SH-SY5Y (cell line): ENCODE measurements around the gene SNAPC3.

ENCODE experiments used
- GATA2 ChIP-seq: IDR thresholded peaks from 2 replicates; pipeline ENCODE4 v1.6.1; 2011; ENCODE audit warnings: mild to moderate bottlenecking, low read depth, low read length
- GATA3 ChIP-seq: IDR thresholded peaks from 2 replicates; pipeline ENCODE4 v1.6.1; 2011; ENCODE audit warnings: low read depth, mild to moderate bottlenecking, low read length, moderate library complexity

DNA sequence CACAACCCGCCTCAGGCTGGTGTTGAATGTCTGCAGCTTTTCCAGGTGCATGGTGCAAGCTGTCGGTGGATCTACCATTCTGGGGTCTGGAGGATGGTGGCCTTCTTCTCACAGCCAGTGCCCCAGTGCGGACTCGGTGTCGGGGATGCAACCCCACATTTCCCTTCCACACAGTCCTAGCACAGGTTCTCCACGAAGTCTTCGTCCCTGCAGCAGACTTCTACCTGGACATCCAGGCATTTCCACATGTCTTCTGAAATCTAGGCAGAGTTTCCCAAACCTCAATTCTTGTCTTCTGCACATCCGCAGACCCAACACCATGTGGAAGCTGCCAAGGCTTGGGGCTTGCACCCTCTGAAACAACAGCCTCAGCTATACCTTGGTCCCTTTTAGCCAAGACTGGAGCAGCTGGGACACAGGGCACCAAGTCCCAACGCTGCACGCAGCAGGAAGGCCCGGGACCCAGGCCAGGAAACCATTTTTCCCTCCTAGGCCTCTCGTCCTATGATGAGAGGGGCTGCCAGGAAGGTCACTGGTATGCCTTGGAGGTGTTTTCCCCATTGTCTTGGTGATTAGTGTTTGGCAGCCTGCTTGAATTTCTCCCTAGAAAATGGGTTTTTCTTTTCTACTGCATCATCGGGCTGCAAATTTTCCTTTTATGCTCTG lies 69.9 kb downstream of the SNAPC3 start:
- TF ChIP-seq GATA2 (no peak), GATA3 (no peak)
